Urinary bladder (tissue), 4 donors: ENCODE measurements around the gene GXYLT2. TPM values are rescaled to one million over a fixed set of nuclear protein-coding genes. Genes with fewer than 3 reads are reported as not detected.

Experiments used
- DNase-seq: peaks from one replicate; pipeline ENCODE4 v3.0.0-alpha.2; 2015; ENCODE audit errors: extremely low spot score
- H3K27ac ChIP-seq: one replicate; pipeline ENCODE4 v1.5.1; 2013; ENCODE audit warnings: low read depth, mild to moderate bottlenecking, moderate library complexity
- H3K36me3 ChIP-seq: one replicate; pipeline ENCODE4 v1.6.1; 2013; ENCODE audit warnings: mild to moderate bottlenecking, moderate library complexity; ENCODE audit not compliant: insufficient read depth
- H3K4me1 ChIP-seq: one replicate; pipeline ENCODE4 v1.6.1; 2013; ENCODE audit warnings: mild to moderate bottlenecking, moderate library complexity; ENCODE audit not compliant: insufficient read depth
- H3K4me3 ChIP-seq: one replicate; pipeline ENCODE4 v1.5.1; 2013; ENCODE audit warnings: low read depth, low read length
- WGBS: extraction: QIAGEN DNeasy Blood & Tissue Kit; methylation state at CpG from one replicate; pipeline ENCODE4 v1.1.7; 2013; 5-methylcytosine and 5-hydroxymethylcytosine counted together
- polyA plus RNA-seq: library from polyadenylated mRNA; stranded (reverse); fragments of 200-250 nt; gene quantifications from one replicate; pipeline ENCODE4 v1.2.3, GENCODE V29; 2013
- small RNA-seq: library from RNA; depleted of rRNA; stranded (forward); fragments of <200 nt; gene quantifications from one replicate; pipeline ENCODE3, GENCODE V24; 2014
- total RNA-seq: library from RNA; depleted of rRNA; stranded (reverse); fragments of >200 nt; gene quantifications from one replicate; pipeline ENCODE4 v1.2.3, GENCODE V29; 2014
- donor health status: healthy with polysubstance abuse.
- donor health status: healthy.

The GXYLT2 gene
- total and polyA plus RNA-seq, 2 donors = 2.6 to 71.5 TPM

DNA sequence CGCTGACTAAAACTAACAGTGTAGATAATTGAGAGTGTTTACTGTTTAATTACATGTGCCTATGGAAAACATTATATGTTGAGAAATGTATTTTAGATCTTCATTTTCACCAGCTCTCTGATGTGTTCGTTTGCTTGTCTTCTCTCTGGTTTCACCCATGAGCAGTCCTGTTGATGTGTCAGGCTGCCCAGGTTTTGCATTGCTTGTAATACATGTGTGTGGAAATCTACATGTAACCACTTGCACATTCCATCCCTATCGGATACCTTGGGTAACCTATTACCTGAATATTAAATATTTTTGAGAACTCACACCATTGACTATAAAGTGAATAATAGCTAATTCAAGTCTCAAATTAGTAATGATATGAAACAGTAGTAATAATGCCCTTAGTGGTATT is 121.9 kb downstream of the GXYLT2 start:
- WGBS = 79% methylated on average over 3 of the region's 3 CpGs
- Histone ChIP-seq H3K4me1 (no peaks in the 10 kb centered on the region), H3K4me3 (no peak overlapping the region), H3K36me3 (no peaks in the 10 kb centered on the region), H3K27ac (no peak overlapping the region)
- DNase-seq = no peak

DNA sequence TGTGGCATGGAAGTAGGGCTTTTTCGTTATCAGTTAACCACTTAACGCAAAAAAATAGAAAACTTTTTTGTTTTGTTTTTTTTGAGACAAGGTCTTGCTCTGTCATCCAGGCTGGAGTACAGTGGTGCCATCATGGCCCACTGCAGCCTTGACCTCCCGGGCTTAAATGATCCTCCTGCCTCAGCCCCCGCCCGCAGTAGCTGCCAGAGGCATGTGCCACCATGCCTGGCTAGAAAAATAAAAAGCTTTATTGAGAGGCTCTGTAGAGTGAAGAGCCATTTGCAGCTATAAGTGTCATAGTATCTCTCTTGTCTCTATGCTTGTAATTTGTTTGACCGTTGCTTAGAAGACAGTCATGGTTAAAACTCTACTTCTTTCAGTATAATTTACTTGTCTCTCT is 122.3 kb downstream of the GXYLT2 start:
- 89% methylated on average over 6 of the region's 6 CpGs for WGBS
- Histone ChIP-seq H3K4me3 (no peak overlapping the region), H3K27ac (no peak overlapping the region), H3K4me1 (no peaks in the 10 kb centered on the region), H3K36me3 (no peaks in the 10 kb centered on the region)
- DNase-seq = no peak

DNA sequence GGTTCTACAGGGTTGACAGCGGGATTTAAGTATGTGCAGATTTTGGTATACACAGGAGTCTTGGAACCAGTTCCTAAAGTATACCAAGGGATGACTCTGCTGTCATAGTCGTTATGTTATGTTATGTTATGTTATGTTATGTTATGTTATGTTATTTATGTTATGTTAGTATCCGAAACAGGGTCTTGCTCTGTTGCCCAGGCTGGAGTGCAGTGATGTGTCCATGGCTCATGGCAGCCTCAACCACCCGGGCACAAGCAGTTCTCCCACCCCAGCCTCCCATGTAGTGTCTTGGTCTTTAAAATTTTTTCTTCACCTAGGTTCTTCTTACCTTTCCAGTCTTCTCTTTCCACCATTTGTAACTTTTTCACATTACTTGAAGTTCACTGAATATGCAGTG is 130.5 kb downstream of the GXYLT2 start:
- no peak overlapping the region for H3K27ac ChIP-seq
- H3K4me1 ChIP-seq = no peaks in the 10 kb centered on the region
- no peak overlapping the region for H3K4me3 ChIP-seq
- no peak for DNase-seq
- H3K36me3 ChIP-seq = no peaks in the 10 kb centered on the region
- WGBS = 88% methylated on average over 4 of the region's 4 CpGs

DNA sequence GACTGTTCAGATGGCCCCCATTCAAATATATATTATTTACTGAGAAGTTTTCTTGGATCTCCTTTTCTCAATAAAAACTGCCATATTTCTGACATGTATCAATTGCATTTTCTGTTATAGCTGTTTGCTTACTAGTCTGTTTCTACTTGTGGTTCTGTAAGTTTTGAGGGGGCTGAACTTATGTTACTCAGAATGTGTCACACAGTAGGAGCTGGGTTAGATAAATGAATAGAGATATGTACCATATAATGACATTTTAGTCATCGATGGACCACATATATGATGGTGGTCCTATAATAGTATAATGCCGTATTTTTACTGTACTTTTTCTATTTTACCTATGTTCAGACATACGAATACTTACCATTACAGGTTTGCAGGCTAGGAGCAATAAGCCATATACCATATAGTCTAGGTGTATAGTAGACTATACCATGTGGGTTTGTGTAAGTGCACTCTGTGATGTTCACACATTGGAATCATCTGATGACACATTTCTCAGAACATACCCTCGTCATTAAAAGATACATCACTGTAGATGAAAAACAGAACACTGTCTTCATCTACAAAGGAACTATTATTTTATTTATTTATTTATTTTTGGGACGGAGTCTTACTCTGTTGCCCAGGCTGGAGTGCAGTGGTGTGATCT is 131.1 kb downstream of the GXYLT2 start:
- WGBS = 67% methylated on average over 5 of the region's 5 CpGs
- H3K27ac ChIP-seq = no peak overlapping the region
- H3K4me3 ChIP-seq = no peak overlapping the region
- no peaks in the 10 kb centered on the region for H3K4me1 ChIP-seq
- DNase-seq = no peak
- no peaks in the 10 kb centered on the region for H3K36me3 ChIP-seq

DNA sequence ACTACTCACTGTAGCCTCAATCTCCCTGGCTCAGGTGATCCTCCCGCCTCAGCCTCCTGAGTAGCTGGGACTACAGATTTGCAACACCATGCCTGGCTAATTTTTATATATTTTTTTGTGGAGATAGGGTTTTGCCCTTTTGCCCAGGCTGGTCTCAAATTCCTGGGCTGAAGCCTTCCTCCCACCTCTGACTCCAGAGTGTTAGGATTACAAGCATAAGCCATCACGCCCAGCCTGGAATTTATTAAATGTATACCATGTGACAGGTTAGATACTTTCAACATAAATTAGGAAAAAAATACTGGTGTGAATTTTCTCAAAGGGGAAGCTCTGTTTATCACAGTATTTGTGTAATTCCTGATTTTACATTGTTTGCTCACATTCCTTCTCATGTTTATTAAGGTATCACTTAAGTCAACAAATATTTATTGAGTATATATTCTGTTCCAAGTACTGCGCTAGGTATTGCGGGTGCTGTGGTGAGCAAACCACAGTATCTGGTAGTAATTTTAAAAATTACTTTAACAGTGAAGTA is 133.5 kb downstream of the GXYLT2 start:
- Histone ChIP-seq H3K4me3 (no peak overlapping the region), H3K27ac (no peak overlapping the region), H3K36me3 (no peaks in the 10 kb centered on the region), H3K4me1 (no peaks in the 10 kb centered on the region)
- no peak for DNase-seq
- WGBS = 53% methylated on average over 4 of the region's 4 CpGs

DNA sequence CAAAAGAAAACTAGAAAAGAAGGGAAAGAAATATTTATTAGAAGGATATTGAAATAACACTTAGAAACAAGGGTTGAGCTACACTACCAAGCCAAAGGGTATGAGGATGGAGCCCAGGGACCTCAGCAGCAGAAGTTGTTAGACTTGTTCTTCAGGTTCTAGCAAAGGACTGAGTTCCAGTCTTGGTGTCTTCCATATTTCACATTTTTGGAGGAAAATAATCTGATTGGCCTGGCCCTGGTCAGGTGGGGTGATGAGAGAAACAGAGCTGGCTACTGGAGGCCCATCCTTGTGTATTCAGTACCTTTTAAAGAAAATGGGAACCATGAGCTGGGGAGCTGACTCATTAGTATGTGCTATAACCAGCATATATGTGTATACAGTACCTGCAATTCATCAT is 137.0 kb downstream of the GXYLT2 start:
- H3K36me3 ChIP-seq = no peaks in the 10 kb centered on the region
- H3K4me1 ChIP-seq = no peaks in the 10 kb centered on the region
- H3K27ac ChIP-seq = no peak overlapping the region
- no peak overlapping the region for H3K4me3 ChIP-seq
- DNase-seq = no peak

DNA sequence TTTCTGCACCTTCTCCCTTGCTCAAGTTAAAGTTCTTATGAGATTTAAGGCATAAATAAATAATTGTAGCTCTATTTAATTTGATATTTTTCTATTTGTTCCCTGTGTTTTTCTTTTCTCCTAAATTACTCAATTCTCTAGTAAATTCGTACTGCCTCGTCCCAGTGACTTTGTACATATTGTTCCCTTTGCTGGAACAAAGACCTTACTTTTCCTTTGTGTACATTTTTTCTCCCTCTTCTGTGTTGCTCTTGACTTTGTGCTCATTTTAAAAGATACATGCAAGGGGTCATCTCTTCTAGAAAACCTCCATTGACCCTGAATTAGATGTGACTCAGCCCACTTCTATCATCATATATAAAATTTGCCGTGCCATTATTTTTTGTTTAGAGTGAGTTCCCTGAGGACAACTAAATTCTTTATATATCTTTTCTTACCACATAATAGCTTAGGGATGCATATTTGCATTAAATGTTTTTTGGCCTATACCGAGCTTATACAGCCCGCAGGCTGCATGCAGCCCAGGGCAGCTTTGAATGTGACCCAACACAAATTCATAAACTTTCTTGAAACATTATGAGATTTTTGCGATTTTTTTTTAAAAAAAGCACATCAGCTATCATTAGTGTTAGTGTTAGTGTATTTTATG is 138.4 kb downstream of the GXYLT2 start:
- no peak overlapping the region for H3K4me3 ChIP-seq
- DNase-seq = no peak
- H3K4me1 ChIP-seq = no peaks in the 10 kb centered on the region
- no peak overlapping the region for H3K27ac ChIP-seq
- no peaks in the 10 kb centered on the region for H3K36me3 ChIP-seq
- 65% methylated on average over 6 of the region's 6 CpGs for WGBS

Small RNA genes within 50 kb of the gene (small RNA-seq; reads per million reads assigned to genes)
- not detected for gene RF00017

Other genes with a start within 250 kb of the GXYLT2 start
- 29.2 TPM for gene SHQ1, start 39.6 kb upstream of the GXYLT2 start, total RNA-seq
- gene SHQ1, start 39.6 kb upstream of the GXYLT2 start, polyA plus RNA-seq = 9.2 TPM
- 132 TPM for gene PPP4R2, start 108.8 kb downstream of the GXYLT2 start, total RNA-seq
- 15.4 TPM for gene PPP4R2, start 108.8 kb downstream of the GXYLT2 start, polyA plus RNA-seq
- 25.3 TPM for gene EBLN2, start 173.6 kb downstream of the GXYLT2 start, total RNA-seq
- gene EBLN2, start 173.6 kb downstream of the GXYLT2 start, polyA plus RNA-seq = 0.85 TPM